Vagina (tissue), 2 donors: ENCODE results near the gene GABRB3.

ENCODE experiments used
- POLR2A ChIP-seq, 2 donors: fragments of 450-650 bp; IDR thresholded peaks; one replicate each; pipeline ENCODE4 v1.6.1; 2017; ENCODE audit warnings: antibody characterized with exemption in 2 of 2, mild to moderate bottlenecking in 2 of 2, moderate library complexity in 2 of 2
- TF ChIP-seq, protein P1 (sequence below), 3 experiments: fragments of 450-650 bp in 2 of 3; fragments of 200-600 bp in 1 of 3; sonication (generic) in 1 of 3; IDR thresholded peaks; one replicate each; pipeline ENCODE4 v1.5.1; 2017 to 2019; ENCODE audit warnings: antibody characterized with exemption in 3 of 3, mild to moderate bottlenecking in 2 of 3, moderate library complexity in 2 of 3

DNA sequence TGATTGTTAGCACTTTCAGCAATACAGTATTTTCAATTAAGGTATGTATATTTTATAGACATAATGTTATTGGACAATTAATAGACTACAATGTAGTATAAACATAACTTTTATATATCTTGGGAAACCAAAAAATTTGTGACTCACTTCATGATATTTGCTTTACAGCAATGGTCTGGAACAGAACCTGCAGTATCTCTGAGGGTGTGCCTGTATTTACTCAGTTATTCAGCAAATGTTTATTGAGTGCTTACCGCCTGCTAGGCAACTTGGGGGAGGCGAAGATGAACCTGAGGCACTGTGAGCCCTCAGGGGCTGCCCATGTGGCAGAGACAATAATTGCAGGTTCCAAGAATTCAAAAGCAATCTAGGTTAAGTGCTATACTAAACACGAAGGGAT lies 144.8 kb downstream of the GABRB3 start:
- no peak for TF ChIP-seq POLR2A (IDR thresholded peaks at IDR 0.05)
- TF ChIP-seq, protein P1, sequence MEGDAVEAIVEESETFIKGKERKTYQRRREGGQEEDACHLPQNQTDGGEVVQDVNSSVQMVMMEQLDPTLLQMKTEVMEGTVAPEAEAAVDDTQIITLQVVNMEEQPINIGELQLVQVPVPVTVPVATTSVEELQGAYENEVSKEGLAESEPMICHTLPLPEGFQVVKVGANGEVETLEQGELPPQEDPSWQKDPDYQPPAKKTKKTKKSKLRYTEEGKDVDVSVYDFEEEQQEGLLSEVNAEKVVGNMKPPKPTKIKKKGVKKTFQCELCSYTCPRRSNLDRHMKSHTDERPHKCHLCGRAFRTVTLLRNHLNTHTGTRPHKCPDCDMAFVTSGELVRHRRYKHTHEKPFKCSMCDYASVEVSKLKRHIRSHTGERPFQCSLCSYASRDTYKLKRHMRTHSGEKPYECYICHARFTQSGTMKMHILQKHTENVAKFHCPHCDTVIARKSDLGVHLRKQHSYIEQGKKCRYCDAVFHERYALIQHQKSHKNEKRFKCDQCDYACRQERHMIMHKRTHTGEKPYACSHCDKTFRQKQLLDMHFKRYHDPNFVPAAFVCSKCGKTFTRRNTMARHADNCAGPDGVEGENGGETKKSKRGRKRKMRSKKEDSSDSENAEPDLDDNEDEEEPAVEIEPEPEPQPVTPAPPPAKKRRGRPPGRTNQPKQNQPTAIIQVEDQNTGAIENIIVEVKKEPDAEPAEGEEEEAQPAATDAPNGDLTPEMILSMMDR (IDR thresholded peaks at IDR 0.05) = no peak
